WI38 (cell line): ENCODE measurements around the gene CALML4.
"Not testable (repeated sequence)": the region's sequence is repeated elsewhere in the genome, so short reads cannot be mapped to it uniquely, and the experiment has no call there.

Source experiments
- H3K4me3 ChIP-seq: 2 replicates; pipeline ENCODE4 v1.5.1; 2011; ENCODE audit warnings: low read depth, mild to moderate bottlenecking, control low read depth, low read length
- TF ChIP-seq, protein P1 (sequence below): IDR thresholded peaks from 2 replicates; pipeline ENCODE4 v1.5.1; 2012; ENCODE audit warnings: low read depth, mild to moderate bottlenecking, control low read depth, low read length

The CALML4 gene

GRCh38 chr15:68223171-68223570, 18.0 kb upstream of the CALML4 start:
- TF ChIP-seq, protein P1, sequence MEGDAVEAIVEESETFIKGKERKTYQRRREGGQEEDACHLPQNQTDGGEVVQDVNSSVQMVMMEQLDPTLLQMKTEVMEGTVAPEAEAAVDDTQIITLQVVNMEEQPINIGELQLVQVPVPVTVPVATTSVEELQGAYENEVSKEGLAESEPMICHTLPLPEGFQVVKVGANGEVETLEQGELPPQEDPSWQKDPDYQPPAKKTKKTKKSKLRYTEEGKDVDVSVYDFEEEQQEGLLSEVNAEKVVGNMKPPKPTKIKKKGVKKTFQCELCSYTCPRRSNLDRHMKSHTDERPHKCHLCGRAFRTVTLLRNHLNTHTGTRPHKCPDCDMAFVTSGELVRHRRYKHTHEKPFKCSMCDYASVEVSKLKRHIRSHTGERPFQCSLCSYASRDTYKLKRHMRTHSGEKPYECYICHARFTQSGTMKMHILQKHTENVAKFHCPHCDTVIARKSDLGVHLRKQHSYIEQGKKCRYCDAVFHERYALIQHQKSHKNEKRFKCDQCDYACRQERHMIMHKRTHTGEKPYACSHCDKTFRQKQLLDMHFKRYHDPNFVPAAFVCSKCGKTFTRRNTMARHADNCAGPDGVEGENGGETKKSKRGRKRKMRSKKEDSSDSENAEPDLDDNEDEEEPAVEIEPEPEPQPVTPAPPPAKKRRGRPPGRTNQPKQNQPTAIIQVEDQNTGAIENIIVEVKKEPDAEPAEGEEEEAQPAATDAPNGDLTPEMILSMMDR, result no peak
- no peak overlapping the region for H3K4me3 ChIP-seq

DNA sequence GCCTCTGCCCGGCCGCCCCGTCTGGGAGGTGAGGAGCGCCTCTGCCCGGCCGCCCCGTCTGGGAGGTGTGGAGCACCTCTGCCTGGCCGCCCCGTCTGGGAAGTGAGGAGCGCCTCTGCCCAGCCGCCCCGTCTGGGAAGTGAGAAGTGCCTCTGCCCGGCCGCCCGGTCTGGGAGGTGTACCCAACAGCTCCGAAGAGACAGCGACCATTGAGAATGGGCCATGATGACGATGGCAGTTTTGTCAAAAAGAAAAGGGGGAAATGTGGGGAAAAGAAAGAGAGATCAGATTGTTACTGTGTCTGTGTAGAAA, 17.3 kb upstream of the CALML4 start:
- not testable (repeated sequence) for H3K4me3 ChIP-seq

- not testable (repeated sequence) for H3K4me3 ChIP-seq
Observed at GRCh38 chr15:68221530-68222431, 16.6 kb upstream of the CALML4 start.

DNA sequence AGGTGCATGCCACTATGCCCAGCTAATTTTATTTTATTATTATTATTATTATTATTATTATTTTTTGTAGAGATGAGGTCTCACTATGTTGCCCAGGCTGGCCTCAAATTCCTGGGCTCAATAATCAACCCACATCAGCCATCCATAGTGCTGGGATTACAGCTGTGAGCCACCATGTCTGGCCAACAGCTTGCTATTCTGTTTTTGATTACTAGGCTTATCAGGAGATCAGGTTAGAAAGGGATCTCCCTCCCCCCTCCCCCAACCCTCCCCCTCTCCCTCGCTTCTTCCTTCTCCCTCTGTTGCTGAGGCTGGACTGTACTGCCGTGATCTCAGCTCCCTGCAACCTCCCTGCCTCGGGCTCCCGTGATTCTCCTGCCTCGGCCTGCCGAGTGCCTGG, 15.8 kb upstream of the CALML4 start:
- no peak overlapping the region for H3K4me3 ChIP-seq
- TF ChIP-seq, protein P1, result no peak

- TF ChIP-seq, protein P1, result no peak
Observed at GRCh38 chr15:68220489-68220888, 15.4 kb upstream of the CALML4 start.

DNA sequence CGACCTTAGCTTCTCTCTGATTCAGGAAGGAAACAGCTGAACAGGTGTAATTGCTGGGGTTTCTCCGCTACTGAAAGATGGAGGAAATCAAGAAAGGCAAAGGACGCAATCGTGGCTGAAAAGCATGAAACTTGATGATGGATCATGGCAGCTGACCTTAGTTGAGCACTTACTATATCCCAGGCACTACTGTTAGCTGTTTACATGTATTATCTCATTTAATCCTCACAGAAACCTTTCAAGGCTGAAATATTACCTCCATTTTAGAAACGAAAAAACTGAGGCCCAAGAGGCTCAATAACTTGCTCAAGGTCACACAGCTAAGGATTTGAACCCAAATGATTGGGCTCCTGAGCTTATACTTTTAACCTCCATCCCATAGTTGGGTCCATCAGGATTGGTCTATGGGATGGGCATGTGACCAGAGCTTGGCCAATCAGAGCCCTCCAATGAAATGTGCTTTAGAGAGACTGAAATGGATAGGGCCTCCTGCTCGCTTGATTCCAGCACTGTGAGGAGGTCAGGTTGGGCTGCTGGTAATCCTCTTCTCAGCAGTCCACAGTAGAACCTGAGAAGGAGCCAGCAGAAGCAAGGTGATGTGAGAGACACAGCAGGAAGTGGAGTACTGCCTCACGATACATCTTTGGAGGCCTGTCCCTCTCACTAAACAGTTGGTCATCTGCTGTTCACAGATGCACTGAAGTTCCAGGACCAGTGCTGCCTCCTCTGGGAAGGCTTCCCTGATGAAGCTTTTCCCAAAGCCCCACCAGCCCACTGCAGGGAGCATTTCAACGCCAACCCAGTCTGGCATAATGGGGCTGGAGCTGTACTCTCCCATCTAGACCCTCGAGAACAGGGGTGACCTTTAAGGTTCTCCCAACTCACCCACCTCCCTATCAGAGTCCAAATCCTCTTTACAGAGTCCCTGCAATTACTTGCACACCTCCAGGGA, 14.0 kb upstream of the CALML4 start:
- TF ChIP-seq, protein P1, result no peak
- no peak overlapping the region for H3K4me3 ChIP-seq

More at GRCh38 chr15:68220489-68220888, 15.4 kb upstream of the CALML4 start:
- H3K4me3 ChIP-seq, result no peak overlapping the region

- TF ChIP-seq, protein P1, result no peak
- H3K4me3 ChIP-seq, result no peak overlapping the region
Observed at GRCh38 chr15:68218331-68218730, 13.2 kb upstream of the CALML4 start.

DNA sequence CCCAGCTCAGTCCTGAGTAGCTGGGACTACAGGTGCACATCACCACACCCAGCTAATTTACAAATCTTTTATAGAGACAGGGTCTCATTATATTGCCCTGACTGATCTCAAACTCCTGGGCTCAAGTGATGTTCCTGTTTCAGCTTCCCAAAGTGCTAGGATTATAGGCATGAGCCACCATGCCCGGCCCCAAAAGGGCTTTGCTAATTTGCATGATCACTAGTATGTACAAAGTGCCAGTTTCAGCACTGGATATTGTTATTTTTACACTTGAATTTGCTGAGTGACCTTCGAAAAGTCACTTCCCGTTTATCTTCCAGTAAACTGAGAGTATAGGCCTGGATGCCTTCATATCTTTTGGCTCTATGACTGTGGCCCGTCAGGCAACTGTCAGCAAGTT, 12.2 kb upstream of the CALML4 start:
- TF ChIP-seq, protein P1, result no peak

More for the DNA sequence above, 12.2 kb upstream of the CALML4 start:
- no peak overlapping the region for H3K4me3 ChIP-seq
